Large intestine (tissue), 3 donors: ENCODE results near the gene NOCT. TPM values are rescaled to one million over a fixed set of nuclear protein-coding genes. Genes with fewer than 3 reads are reported as not detected.
"Not testable (repeated sequence)": the region's sequence is repeated elsewhere in the genome, so short reads cannot be mapped to it uniquely, and the experiment has no call there.

Source experiments
- DNase-seq, 2 donors: peaks; one replicate each; pipeline versions ENCODE4 v3.0.0 to v3.0.0-alpha.2; 2013
- H3K27ac ChIP-seq: one replicate; pipeline ENCODE4 v1.5.1; 2013; ENCODE audit warnings: low read length
- H3K27me3 ChIP-seq: 2 replicates; pipeline ENCODE4 v1.6.1; 2013; ENCODE audit warnings: low read length; ENCODE audit not compliant: control insufficient read depth, insufficient read depth
- H3K36me3 ChIP-seq: 2 replicates; pipeline ENCODE4 v1.6.1; 2013; ENCODE audit warnings: low read length; ENCODE audit not compliant: control insufficient read depth, insufficient read depth
- H3K4me1 ChIP-seq: one replicate; pipeline ENCODE4 v1.6.1; 2013; ENCODE audit warnings: low read length; ENCODE audit not compliant: control insufficient read depth, insufficient read depth
- H3K4me3 ChIP-seq: one replicate; pipeline ENCODE4 v1.5.1; 2013; ENCODE audit warnings: low read length
- H3K9me3 ChIP-seq: one replicate; pipeline ENCODE4 v1.6.1; 2013; ENCODE audit warnings: mild to moderate bottlenecking, low read depth, low read length, moderate library complexity; ENCODE audit not compliant: control insufficient read depth
- WGBS: methylation state at CpG from one replicate; pipeline ENCODE4 v1.1.5; 2013; ENCODE audit warnings: low lambda C conversion rate; ENCODE audit not compliant: insufficient coverage; 5-methylcytosine and 5-hydroxymethylcytosine counted together
- polyA plus RNA-seq: library from polyadenylated mRNA; unstranded; fragments of 120-200 nt; gene quantifications from one replicate; pipeline ENCODE4 v1.2.1, GENCODE V29; 2013

NOCT gene
- polyA plus RNA-seq, 1 donor, result 5.4 TPM

DNA sequence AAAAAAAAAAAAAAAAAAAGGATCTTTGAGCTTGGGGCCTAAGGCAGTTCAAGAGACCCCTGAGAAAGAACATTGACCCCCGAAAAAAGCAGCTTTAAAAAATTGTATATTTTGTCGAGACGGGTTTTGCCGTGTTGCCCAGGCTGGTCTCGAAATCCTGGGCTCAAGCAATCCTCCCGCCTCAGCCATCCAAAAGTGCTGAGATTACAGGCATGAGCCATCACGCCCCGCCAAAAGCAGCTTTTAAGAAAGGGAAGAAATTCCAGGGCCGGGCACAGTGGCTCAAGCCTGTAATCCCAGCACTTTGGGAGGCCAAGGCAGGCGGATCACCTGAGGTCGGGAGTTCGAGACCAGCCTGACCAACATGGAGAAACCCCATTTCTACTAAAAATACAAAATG is 5.5 kb downstream of the NOCT start:
- not testable (repeated sequence) for DNase-seq, H3K27ac ChIP-seq, H3K4me3 ChIP-seq, H3K36me3 ChIP-seq, H3K9me3 ChIP-seq, H3K27me3 ChIP-seq
- peaks cover 17% of the 10 kb centered on the region for H3K4me1 ChIP-seq
- no CpG with 5 or more reads among the region's 12 CpGs for WGBS

DNA sequence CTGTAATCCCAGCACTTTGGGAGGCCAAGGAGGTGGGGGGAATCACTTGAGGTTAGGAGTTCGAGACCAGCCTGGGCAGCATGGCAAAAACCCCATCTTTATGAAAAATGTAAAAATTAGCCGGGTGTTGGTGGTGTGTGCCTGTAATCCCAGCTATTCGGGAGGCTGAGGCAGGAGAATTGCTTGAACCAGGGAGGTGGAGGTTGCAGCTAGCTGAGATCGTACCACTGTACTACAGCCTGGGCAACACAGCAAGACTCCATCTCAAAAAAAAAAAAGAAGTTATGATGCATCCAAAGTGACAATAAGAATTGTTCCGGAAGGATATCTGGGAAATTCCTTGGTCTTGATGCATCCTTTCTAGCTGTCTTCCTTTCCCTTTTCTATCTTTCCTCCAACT is 7.3 kb downstream of the NOCT start:
- Histone ChIP-seq H3K4me1 (peaks cover 17% of the 10 kb centered on the region), H3K27me3 (no peaks in the 10 kb centered on the region), H3K27ac (no peak overlapping the region), H3K4me3 (no peak overlapping the region), H3K36me3 (no peaks in the 10 kb centered on the region), H3K9me3 (no peaks in the 10 kb centered on the region)
- no peak for DNase-seq
- WGBS, result no CpG with 5 or more reads among the region's 5 CpGs

- DNase-seq, result no peak
- Histone ChIP-seq H3K27me3 (no peaks in the 10 kb centered on the region), H3K4me3 (no peak overlapping the region), H3K4me1 (peaks cover 8% of the 10 kb centered on the region), H3K27ac (no peak overlapping the region), H3K9me3 (no peaks in the 10 kb centered on the region), H3K36me3 (no peaks in the 10 kb centered on the region)
- 100% methylated on average over 1 of the region's 9 CpGs for WGBS
Measured at GRCh38 chr4:139024686-139025085, 9.1 kb downstream of the NOCT start.

DNA sequence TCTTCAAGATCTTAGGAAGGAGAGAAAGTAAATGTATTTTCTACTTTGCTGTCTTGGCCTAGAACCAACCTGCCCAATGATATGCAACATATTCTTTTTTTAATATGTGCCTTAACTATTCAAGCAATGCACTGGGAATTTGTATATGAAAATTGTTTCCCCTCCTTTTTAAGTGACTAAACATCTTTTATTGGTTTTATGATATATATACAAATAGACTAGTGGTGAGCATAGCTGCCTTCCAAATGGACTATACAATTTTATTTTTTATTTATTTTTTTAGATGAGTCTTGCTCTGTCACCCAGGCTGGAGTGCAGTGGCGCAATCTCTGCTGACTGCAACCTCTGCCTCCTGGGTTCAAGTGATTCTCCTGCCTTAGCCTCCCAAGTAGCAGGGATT is 10.3 kb downstream of the NOCT start:
- Histone ChIP-seq H3K4me1 (peaks cover under 1% of the 10 kb centered on the region), H3K27ac (no peak overlapping the region), H3K36me3 (no peaks in the 10 kb centered on the region), H3K9me3 (no peaks in the 10 kb centered on the region), H3K27me3 (no peaks in the 10 kb centered on the region), H3K4me3 (no peak overlapping the region)
- DNase-seq, result no peak
- WGBS, result no CpG with 5 or more reads among the region's 1 CpG

GRCh38 chr4:139027776-139028175 is 12.2 kb downstream of the NOCT start:
- Histone ChIP-seq H3K4me1 (no peaks in the 10 kb centered on the region), H3K27ac (no peak overlapping the region), H3K9me3 (no peaks in the 10 kb centered on the region), H3K4me3 (no peak overlapping the region), H3K27me3 (no peaks in the 10 kb centered on the region), H3K36me3 (no peaks in the 10 kb centered on the region)
- WGBS, result no CpG with 5 or more reads among the region's 5 CpGs
- DNase-seq, result no peak

DNA sequence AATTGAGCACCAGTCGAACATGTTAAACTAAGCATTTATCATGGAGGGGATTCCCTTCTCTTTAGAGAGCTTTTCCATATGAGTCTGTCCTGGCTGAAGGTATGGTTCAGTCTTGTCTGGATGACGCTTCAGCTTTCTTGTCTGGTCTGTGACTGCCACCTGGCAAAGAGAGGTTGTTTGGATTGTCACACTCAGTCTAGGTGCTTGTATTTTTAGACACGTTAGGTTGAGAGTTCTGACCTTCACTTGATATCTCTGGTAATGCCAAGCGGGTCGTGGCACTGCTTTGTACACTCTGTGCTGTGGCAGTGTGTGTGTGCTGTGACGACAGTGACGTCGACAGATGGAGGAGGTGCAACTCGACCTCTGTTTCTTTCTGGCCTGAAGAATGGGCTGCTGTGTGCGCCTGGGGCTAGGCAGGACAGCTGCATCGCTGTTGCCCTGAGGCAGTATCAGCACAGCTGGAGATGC is 12.6 kb downstream of the NOCT start:
- Histone ChIP-seq H3K27me3 (no peaks in the 10 kb centered on the region), H3K36me3 (no peaks in the 10 kb centered on the region), H3K9me3 (no peaks in the 10 kb centered on the region), H3K4me1 (no peaks in the 10 kb centered on the region), H3K27ac (no peak overlapping the region), H3K4me3 (no peak overlapping the region)
- WGBS, result 80% methylated on average over 1 of the region's 11 CpGs
- DNase-seq, result no peak

- H3K36me3 ChIP-seq, H3K9me3 ChIP-seq, H3K4me1 ChIP-seq, H3K27me3 ChIP-seq, H3K4me3 ChIP-seq, H3K27ac ChIP-seq: not testable (repeated sequence)
- peak in 1 of 2 donors; percentile 21 for DNase-seq
- no CpG with 5 or more reads among the region's 6 CpGs for WGBS
Measured at GRCh38 chr4:139029866-139030363, 14.3 kb downstream of the NOCT start.

GRCh38 chr4:139030614-139031235 is 15.1 kb downstream of the NOCT start:
- peak; percentile 66 to 71 for DNase-seq
- 0% methylated on average over 1 of the region's 14 CpGs for WGBS
- H3K4me1 ChIP-seq, result no peaks in the 10 kb centered on the region
- H3K9me3 ChIP-seq, result no peaks in the 10 kb centered on the region
- no peak overlapping the region for H3K27ac ChIP-seq
- H3K4me3 ChIP-seq, result no peak overlapping the region
- no peaks in the 10 kb centered on the region for H3K27me3 ChIP-seq
- H3K36me3 ChIP-seq, result no peaks in the 10 kb centered on the region

DNA sequence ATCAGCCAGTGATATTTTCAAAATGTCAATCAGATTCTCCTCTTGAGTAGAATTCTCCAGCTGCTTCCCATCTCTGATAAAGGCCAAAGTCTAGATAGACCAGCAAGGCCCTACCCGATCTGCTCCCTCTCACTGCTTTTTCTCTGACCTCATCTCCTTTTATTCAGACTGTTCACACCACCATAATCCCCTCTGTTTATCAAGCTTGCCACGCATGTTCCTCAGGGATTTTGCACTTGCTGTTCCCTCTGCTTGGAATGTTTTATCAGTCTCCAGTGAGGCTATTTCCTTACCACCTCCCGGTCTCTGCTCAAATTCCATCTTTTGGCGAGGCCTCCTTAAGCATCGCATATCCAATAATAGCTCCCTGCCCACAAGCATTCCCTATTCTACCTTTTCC is 20.1 kb downstream of the NOCT start:
- DNase-seq, result no peak
- Histone ChIP-seq H3K36me3 (peaks cover 10% of the 10 kb centered on the region), H3K4me3 (no peak overlapping the region), H3K9me3 (no peaks in the 10 kb centered on the region), H3K27me3 (no peaks in the 10 kb centered on the region), H3K27ac (no peak overlapping the region), H3K4me1 (no peaks in the 10 kb centered on the region)
- 87% methylated on average over 3 of the region's 5 CpGs for WGBS

DNA sequence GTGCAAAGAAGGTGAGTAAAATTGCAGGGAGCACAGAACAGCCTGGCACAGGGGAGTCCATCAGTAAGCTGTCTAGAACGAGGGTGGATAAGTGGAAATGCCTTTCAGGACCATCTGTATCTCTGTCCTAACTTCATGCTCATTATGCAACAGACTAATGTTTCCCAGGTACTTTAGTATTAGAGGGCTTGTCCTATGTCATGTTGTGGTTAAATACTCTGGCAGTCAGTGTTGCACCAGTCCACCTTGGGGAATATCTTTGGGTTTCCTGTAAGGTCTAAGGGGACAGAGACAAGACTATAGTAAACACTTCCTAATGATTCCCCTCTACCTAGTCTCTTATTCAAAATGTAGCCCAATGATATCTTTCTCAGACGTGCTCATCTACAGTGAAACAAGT is 21.3 kb downstream of the NOCT start:
- H3K9me3 ChIP-seq, result no peaks in the 10 kb centered on the region
- no peak overlapping the region for H3K4me3 ChIP-seq
- no peak overlapping the region for H3K27ac ChIP-seq
- H3K4me1 ChIP-seq, result no peaks in the 10 kb centered on the region
- 100% methylated on average over 1 of the region's 2 CpGs for WGBS
- no peak for DNase-seq
- H3K27me3 ChIP-seq, result no peaks in the 10 kb centered on the region
- H3K36me3 ChIP-seq, result peaks cover 10% of the 10 kb centered on the region

GRCh38 chr4:139038874-139039443 is 23.4 kb downstream of the NOCT start:
- no peak for DNase-seq
- Histone ChIP-seq H3K36me3 (peaks cover 16% of the 10 kb centered on the region), H3K27me3 (no peaks in the 10 kb centered on the region), H3K9me3 (no peaks in the 10 kb centered on the region), H3K4me1 (no peaks in the 10 kb centered on the region), H3K4me3 (no peak overlapping the region), H3K27ac (no peak overlapping the region)
- no CpG with 5 or more reads among the region's 1 CpG for WGBS
